PC-9 (cell line): ENCODE results near the gene LMX1B.

Experiments used
- CTCF ChIP-seq: fragments of 200-600 bp; sonication (generic); conservative IDR thresholded peaks from 2 replicates; pipeline ENCODE4 v1.6.1; 2017; ENCODE audit warnings: mixed run types, antibody characterized with exemption, mild to moderate bottlenecking, moderate library complexity
- EZH2 ChIP-seq: fragments of 200-600 bp; sonication (generic); IDR thresholded peaks from 2 replicates; pipeline ENCODE4 v1.8.0; 2017; ENCODE audit warnings: antibody characterized with exemption, low read depth

- no peak for TF ChIP-seq EZH2
- TF ChIP-seq CTCF, result no peak
Measured at GRCh38 chr9:126734877-126735276, 121.1 kb downstream of the LMX1B start.
